GM10847 (cell line): ENCODE results near the gene TMCC2.

ENCODE experiments used
- POLR2A ChIP-seq: IDR thresholded peaks from 2 replicates; pipeline ENCODE4 v1.6.1; 2011; ENCODE audit not compliant: insufficient read length; ENCODE audit errors: extremely low read depth

TMCC2 gene

DNA sequence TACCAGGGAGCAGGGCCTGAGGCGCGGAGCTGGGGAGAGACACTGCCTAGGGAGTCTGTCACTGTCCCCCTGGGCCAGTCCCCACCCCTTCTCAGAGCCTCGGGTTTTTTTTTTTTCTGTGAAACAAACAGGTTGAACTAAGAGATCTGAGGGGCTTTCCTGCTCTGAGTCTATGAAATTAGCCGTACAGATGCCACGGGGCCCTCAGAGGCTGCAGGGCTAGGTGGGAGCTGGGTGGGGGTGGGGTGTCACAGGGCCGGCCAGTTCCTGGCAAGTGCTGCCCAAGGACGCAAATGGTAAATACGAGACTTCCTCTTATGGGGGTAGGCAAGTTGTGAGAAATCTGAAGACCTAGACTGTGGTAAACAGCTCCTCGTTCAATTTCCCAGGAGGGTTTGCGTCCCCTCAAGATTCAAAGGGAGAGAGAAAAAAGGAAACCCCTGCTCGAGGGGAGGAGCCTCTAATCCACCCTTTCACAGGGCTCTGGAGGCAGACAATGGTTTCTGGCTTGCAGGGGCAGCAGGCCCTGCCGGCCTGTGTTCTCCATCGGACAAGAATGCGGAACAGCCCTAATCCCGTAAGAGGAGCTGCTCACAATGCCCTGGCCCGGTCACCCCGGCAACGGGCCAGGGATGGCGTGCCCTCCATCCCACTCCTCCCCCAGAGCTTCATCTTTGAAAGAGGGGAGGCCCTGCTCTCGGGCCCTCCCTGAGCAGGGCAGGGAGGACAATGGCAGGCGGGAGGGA lies 86.0 kb downstream of the TMCC2 start:
- TF ChIP-seq POLR2A, result no peak

DNA sequence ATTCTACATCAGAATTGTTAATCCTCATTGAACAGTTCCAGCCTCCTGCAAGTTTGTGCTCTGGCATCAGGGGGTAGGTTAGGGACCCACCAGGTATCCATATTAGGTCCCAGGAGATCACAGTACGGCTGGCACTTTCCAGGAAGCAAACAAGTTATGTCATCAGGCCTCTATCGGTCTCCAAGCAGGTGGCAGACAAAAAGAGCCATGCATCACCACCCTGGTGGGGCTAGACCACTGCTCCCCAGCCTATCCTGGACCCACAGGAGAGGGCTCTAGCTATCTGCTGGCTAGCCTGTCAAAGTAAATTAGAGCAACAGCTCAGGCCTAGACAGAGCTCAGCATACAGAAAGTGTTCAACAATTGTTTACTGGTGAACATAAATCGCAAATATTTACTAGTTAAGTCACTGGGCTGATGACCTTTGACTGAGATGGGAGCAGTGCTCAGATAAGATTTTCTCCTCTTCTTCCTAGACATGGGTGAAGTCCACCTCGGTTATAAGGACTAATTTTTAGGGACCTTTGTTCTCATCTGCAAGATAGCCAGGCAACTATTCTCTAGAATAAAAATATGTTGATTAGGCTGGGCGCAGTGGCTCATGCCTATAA lies 87.4 kb downstream of the TMCC2 start:
- TF ChIP-seq POLR2A, result no peak

DNA sequence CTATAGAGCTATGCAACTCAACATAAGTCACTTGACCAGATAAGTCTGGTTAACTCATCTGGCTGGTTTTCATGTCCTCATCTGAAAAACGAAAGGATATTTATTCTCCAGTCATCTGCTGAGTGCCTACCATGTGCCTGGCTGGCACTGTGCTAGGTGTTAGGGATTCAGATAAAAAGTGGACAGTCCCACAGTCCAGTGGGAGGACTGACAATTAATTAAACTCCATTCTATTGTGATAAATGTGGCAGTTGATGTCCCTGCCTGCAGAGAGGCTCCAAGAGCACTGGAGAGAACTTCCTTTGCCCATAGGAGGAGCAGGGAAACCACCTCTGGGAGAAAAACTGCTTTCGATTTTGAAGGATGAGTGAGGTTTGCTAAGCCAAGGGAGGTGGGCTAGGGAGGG lies 88.4 kb downstream of the TMCC2 start:
- no peak for TF ChIP-seq POLR2A

DNA sequence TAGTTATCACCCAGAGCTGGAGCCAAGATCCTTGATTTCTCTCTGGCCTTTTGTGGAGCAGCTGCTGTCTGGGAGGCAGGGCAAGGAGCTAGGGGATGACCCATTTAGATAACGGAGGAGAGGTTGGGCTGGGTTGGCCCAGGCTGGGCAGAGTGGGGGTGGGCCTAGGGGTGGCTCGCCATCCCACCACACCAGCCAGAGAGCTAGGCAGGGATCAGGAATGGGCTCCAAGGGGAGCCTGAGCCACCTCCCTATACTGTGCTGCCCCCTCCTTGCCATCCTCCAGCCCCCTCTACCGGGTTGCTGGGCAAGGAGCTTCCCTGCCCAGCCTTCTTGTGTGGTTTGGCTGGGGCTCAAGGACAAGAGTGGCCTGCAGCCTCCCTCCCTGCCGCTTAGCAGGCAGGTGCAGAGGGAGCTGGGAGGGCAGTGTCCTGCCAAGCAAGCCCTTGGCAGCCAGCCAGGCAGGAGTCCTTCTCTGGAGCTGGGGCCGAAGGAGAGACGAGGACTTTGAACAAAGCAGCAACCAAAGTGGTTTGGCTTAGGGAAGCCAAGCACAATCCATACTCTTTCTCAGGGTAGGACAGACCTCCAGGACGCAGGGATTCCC lies 89.7 kb downstream of the TMCC2 start:
- TF ChIP-seq POLR2A, result no peak

DNA sequence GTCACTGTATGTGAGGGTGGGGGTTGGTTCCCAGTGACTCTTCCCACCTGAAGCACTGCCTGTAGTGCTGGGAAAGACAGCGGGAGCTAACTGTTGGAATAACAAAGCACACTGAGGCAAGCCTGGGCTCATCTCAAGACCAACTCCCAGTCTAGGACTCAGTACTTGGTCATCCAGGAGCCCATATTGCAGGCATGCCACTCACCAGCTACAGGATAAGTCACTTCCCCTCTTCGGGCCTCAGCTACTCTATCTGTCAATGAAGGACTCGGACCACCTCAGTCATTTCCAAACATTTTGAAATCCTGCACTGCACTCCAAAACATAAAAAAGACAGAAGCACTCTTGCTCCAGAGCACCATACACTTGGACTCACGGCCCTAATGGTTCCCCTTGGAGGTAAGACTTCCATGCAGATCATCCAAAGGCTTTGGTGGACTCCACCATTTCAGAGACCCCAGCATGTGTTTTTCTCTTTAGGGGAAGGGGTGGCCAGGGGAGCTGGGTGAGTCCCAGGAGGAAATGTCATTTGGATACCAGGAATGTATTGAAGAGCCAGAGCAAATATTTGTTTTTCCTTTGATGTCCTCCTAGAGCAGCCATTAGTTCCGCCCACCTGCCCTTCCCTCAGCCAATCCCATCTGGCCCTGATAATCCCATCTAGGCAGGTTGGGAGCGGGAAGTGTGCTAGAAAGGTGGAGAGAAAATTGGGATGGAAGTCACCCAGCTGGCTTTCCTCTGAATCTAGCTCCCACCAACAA lies 90.7 kb downstream of the TMCC2 start:
- no peak for TF ChIP-seq POLR2A

DNA sequence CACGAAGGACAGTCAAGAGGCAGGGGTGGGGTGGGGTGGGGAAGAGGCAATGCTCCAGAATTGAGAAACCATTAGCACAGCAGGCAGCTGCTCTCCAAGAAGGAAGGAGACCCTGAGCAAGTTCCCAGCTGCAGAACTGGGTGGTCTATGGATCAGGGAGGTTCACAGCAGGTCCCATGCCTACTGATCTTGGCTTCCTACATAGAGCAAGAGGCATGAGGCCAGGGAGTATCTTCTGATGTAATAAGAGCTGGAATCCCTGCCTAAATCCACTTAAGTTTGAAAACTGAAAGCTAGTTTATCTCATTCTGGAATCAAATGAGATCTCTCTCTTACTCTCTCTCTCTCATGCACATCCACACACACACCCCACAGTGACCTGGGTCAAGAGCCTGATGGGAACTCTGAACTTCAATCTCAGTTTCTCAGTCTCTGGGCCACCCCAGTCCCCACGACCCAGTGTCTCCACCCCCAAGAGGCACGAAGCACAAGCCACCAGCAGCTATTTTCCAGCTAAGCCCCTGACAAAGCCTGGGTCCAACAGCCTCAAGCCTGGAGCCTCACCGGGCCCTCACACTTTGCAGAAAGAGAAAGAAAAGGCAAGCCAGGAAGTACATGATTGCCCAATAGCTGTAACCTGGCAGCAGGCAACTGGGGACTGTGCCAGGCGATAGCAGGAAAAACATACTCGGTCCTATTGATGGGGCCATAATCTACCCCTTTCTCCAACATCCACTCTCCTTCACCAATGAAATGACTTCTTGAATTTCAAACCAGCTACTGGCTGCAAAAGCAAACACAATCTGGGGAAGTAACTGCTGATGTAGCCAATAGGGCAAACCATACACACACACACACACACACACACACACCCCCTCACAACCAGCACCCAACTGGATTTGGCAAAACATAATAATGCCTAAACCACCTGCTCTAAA lies 91.6 kb downstream of the TMCC2 start:
- no peak for TF ChIP-seq POLR2A

DNA sequence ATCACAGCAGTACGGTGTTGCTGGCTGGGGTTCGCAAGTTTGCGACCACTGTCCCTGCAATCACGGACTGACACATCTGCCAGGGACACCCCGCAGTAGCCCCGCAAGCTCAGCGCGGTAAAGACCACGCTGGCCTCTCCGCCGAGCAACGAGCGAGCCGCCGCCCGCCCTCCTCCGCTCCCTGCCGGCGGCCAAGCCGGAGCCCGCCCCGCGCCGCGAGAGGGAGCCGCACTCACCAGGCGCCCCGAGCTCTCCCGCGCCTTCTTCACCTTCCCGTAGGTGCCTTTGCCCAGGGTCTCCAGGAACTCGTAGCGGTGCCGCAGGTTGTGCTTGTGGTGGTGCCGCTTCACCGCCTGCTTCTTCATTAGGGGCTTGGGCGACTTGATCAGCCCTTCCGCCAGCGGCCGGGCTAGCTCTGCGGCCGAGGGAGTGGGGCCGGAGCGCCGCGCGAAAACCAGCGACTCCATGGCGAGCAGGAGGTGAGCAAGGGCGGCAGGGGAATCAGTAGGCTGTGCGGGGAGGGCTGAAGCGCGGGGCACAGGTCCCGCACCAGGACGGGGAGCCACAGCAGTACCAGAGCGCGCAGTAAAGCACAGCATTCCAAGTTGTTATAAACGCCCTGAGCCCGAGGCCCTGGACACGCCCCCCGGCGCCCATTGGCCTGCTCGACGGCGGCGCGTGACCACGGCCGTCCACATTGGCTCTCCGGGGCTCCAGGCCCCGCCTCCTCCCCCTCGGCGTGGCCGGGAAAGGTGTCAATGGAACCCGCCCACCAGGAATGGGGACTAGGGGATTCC lies 93.6 kb downstream of the TMCC2 start, which contains the start of gene NUAK2:
TSS of gene NUAK2 (minus strand) at position 584 of the 797 bp plus-strand sequence. CDS start at position 467, 117 bp downstream.
- TF ChIP-seq POLR2A, result no peak

DNA sequence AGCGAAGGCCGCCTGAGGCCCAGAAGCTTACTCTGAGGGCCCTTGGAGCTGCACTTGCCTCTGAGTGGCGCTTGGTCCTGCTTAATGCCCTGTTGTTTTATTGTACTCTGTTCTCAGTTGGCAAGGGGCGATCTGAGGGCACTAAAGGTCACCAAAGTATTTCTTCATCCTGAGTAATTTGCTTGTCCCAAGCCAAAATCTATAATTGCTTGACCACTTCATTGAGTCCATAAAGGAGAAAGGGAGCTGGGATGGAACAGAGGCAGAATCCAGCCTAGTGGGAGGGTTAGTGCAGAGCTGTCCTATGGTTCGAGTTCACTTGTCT lies 94.2 kb downstream of the TMCC2 start:
- no peak for TF ChIP-seq POLR2A
